Right ventricle myocardium superior (tissue), 1 donor: ENCODE data around the gene ARAP2. TPM values are rescaled to one million over a fixed set of nuclear protein-coding genes. Genes with fewer than 3 reads are reported as not detected.

Experiments used
- ATAC-seq: fragments of 200-7000 bp; cut with Tn5 transposase; one replicate; pipeline ENCODE4 v1.9.1; 2020; ENCODE audit warnings: mild to moderate bottlenecking; ENCODE audit not compliant: poor library complexity
- DNase-seq: peaks from one replicate; pipeline ENCODE4 v3.0.0-alpha.2; 2020
- intact Hi-C: fragments of 100-400 bp; cut with DNase I; formaldehyde crosslinking; loops from one replicate; pipeline ENCODE4 v1.11.2; 2022
- total RNA-seq: library from RNA; stranded (reverse); fragmentation: NEBNext Ultra II Directional; extraction: Animal tissue kit (Norgen Biotek cat#: 25700); gene quantifications from one replicate; pipeline ENCODE4 v1.2.1, GENCODE V29; 2021
- donor health status: DM: no; HTN: yes; CAD: no; lungs with severe emphysema.

The ARAP2 gene
- total RNA-seq, 1 donor from 2014 or later, result 2.4 TPM

DNA sequence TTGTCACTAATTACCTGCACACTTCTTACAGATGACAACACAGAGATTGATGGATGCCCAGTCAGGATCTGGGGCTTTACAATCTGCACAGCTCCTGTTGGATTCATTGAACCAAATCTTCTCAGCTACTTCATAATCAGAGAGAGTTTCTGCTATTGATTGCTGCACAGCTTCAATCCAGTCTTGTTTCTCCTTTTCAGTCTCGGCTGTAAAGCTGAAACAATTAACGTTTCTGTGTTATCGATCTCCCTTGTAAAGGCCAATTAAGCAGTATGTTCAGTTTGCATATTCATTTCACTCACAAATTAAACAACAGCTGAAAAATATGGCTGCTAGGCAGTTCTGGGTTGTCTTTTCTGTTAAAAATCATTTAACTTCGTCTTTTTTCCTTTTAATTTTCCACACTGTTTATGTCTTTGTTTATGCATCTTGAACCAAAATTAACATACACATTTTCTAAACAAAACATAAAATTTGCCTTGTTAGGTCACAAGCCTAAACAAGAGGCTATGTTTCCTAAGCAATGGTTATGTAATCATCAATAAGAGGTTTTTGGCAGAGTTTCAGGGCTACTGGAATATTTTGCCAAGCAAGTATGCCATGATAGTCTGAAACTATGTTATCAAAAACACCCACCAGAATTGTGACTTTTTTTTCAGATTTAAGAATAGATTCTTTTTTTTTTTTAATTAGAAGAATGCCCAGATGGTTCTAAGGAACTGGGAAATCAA is 79.2 kb downstream of the ARAP2 start:
- intact Hi-C loops, result no loop called here
- DNase-seq (no peak), ATAC-seq (no peak)

- no peak for ATAC-seq
- no peak for DNase-seq
- intact Hi-C loops, result no loop called here
These were observed 81.1 kb downstream of the ARAP2 start for GRCh38 chr4:36163198-36163597.

DNA sequence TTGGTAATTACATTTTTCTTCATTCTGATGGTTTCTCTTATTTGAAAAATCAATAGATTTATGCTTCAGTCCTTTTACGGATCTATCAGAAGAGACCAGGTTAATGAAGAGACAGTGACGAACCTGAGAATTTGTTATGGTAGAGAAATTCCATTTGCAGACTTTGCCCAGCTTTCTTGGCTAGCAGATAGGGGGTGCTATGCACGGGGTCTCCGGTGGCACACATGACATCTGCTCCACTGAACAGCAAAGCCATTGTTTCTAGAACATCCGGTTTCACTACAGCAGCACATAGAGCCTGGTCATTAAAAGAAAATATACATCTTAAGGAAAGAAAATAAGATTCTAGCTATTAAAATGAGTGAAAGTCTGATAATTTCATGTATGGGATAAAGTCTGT is 85.1 kb downstream of the ARAP2 start:
- no peak for ATAC-seq
- intact Hi-C loops, result no loop called here
- DNase-seq, result no peak

DNA sequence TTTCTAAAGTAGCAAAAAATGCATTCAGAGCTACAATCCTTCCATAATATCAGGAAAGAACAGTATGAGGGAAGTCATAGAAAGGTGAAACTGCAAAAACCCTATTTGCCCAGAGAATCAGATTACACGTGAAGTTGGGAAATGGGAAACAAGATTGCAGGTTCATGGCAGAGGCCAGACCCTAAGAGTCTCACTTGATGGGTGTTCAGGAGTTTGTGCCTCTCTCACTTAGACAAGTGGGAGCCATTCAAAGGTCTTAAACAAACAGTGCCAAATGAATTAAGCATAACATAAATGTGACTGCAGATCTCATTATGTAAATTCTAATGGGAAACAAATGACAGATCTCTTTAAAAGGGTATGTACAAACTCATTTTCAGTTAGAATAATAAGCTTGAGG is 91.6 kb downstream of the ARAP2 start:
- DNase-seq (no peak), ATAC-seq (no peak)
- intact Hi-C loops, result no loop called here

DNA sequence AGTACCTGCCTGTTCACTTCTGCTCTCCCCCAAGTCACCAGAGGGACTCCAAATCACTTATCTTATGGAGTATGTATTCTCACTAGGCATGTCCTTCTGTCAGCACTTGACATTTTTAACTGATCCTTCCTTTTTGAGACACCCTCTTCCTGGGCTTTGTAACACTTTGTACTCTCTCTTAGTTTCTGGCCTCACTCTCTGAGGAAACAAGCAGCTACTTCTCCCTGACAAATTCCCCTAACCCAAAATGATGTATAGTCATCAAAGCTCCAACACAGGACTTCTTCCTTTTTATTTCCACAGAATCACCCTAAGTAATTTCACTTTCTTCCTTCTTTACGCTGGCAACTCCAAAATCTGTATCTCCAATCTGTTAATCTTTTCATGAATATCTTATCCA is 101.8 kb downstream of the ARAP2 start:
- intact Hi-C loops, result no loop called here
- DNase-seq (no peak), ATAC-seq (no peak)

DNA sequence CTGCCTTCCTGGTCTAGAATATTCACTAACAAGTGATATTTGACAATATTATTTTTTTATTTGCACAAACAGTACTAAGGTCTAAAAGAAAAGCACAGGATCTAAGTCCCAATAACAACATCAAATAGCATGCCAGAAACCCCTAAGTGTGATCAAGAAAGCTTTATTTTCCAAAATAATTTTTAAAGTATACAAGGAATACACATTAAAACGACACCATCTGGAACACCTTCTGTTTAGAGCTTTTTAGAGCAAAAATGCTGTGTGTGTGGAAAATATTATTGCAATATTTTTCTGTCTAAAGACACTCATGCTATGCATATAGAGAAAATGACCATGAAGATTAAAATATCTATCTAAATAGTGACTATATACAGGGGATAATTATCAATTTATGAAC is 103.1 kb downstream of the ARAP2 start:
- ATAC-seq, result no peak

DNA sequence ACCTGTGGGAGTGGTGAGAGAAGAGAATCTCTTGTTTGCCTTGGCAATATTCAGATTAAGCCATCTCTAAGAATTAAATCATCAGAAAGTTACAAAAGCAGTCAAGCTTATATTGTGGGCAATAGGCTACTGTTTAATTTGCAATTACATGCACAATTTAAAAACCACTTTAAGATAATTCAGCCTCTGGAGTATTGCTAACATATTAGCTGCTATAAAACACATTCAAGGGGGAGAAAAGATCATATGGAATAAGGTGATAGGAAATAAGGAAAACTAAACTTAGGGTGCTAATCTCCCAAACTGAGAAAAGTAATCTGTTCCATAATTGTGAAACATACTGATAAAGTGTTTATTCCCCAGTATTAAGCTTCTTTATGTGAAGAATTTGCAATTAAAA is 103.9 kb downstream of the ARAP2 start:
- DNase-seq (no peak), ATAC-seq (no peak)
- intact Hi-C loops, result no loop called here

More for the DNA sequence above, 103.1 kb downstream of the ARAP2 start:
- DNase-seq, result no peak
- intact Hi-C loops, result no loop called here

- intact Hi-C loops, result no loop called here
- DNase-seq, result no peak
- ATAC-seq, result no peak
These were observed 106.1 kb downstream of the ARAP2 start for GRCh38 chr4:36138220-36138619.

DNA sequence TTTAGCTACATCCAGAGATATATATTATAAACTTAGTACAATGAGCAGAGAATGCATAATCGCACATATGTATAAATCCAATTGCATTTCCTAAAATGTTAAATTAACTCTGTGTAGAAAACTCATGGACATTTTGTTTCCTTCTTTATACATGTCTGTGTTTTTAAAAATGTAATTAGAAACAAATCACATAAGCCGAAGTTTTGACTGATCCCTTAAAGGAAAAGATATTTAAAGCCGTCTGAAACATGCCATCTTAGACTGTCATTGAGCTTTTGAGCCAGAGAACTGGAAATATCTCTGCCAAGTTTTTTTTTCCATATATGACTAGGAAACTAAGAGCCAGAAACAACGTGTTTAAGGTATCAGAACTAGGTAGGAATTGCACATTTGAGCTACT is 107.0 kb downstream of the ARAP2 start:
- intact Hi-C loops, result no loop called here
- ATAC-seq, result no peak
- DNase-seq, result no peak

- intact Hi-C loops, result no loop called here
- DNase-seq, result no peak
- ATAC-seq, result no peak
These were observed 110.7 kb downstream of the ARAP2 start for GRCh38 chr4:36133658-36134057.

- DNase-seq (no peak), ATAC-seq (no peak)
These were observed 111.2 kb downstream of the ARAP2 start for GRCh38 chr4:36133086-36133485.

GRCh38 chr4:36130641-36131040 is 113.7 kb downstream of the ARAP2 start:
- ATAC-seq (no peak), DNase-seq (no peak)
- intact Hi-C loops, result no loop called here

More at GRCh38 chr4:36133086-36133485, 111.2 kb downstream of the ARAP2 start:
- intact Hi-C loops, result no loop called here

DNA sequence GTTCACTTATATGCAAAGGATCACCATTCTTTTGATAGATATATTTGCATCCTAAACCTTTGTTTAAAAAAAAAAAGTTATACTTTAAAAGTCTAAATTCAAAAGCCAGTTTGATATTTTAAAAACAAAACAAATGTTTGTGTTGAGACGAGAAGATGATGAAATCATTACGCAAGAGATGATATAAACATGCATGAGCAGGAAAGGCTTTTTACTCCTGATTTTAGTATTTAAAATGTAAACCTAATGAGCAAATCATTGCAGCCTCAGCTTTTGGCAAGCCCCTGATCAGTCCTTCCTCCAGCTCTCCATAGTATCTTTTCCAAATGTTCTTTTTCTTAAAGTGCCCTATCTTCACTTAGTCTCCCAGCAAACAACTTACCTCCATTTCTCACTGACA is 115.6 kb downstream of the ARAP2 start:
- DNase-seq (no peak), ATAC-seq (no peak)
- intact Hi-C loops, result no loop called here

DNA sequence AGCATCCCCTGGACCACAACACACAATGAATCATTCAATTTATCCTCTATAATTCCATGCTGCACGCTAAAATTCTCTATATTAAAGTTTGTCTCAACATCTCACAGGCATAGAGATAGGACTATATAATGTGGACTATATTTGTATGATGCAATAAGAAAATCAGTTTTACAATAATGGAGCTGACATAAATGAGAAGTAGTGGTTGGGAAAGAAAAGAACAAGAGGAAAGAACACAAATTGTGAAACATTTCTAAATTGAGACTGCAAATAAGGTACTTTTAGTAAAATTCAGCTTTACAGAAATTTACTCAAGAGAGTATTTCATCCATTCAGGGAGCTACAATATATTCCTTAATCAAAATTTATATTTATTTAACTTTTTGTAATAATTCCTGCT is 120.4 kb downstream of the ARAP2 start:
- no peak for DNase-seq
- ATAC-seq, result no peak
- intact Hi-C loops, result no loop called here

- intact Hi-C loops, result no loop called here
- ATAC-seq (no peak), DNase-seq (no peak)
These were observed 129.0 kb downstream of the ARAP2 start for GRCh38 chr4:36115312-36115711.

GRCh38 chr4:36111172-36111571 is 133.1 kb downstream of the ARAP2 start:
- no peak for ATAC-seq
- intact Hi-C loops, result no loop called here
- no peak for DNase-seq

DNA sequence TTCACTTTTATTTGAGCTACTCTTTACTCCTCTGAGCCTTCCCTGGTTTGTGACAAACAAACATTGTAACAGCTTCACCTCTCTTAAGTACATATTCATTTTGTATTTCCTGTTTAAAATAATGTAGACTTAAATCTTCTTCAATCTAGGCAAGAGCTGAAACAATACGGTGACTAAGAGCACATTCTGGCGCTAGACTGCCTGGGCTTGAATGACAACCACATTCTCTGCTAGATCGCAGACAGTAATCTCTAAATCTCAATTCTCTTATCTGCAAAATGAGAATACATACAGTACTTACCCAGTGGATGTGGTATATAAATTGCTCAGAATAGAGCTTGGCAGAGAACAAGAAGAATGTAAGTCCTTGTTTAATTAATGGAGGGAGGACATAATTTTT is 144.8 kb downstream of the ARAP2 start:
- no peak for ATAC-seq
- intact Hi-C loops, result no loop called here

GRCh38 chr4:36094995-36095394 is 149.3 kb downstream of the ARAP2 start:
- ATAC-seq (no peak), DNase-seq (no peak)
- intact Hi-C loops, result no loop called here

More for the DNA sequence above, 144.8 kb downstream of the ARAP2 start:
- DNase-seq, result no peak

DNA sequence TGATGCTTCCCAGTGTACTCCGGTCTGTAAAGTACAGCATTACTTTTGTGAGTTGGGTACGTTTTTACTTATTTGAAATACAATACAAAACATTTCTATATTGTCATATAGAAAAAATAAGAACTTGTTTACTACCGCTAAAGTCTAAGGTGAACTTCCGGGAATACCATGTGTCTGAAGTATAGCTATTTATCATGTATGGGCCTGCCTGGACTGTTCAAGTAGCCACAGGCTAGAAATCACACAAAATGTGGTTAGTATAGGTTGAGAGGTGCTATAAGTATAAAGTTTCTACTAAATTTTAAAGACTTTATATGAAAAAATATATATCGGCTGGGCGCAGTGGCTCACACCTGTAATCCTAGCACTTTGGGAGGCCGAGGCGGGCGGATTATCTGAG is 152.3 kb downstream of the ARAP2 start:
- intact Hi-C loops, result no loop called here
- no peak for DNase-seq

DNA sequence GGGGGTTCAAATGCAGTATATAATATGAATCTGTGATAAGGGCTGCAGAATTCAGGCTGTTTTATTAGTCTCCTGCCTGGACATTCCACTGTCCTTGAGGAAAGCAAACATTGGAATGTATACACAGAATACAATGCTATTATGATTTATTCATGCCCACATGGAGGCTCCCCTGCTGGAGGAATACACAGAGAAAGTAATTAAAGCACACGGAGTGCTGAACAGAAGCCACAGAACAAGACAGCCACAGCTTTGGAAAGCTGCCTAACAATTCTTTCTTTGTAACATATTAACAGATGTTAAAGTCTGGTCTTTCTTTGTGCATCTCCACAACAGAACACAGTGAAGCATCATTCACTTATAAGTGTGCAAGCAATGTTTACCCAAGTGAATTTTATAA is 155.8 kb downstream of the ARAP2 start:
- intact Hi-C loops, result no loop called here
- ATAC-seq (no peak), DNase-seq (no peak)

More for the DNA sequence above, 152.3 kb downstream of the ARAP2 start:
- ATAC-seq, result no peak

DNA sequence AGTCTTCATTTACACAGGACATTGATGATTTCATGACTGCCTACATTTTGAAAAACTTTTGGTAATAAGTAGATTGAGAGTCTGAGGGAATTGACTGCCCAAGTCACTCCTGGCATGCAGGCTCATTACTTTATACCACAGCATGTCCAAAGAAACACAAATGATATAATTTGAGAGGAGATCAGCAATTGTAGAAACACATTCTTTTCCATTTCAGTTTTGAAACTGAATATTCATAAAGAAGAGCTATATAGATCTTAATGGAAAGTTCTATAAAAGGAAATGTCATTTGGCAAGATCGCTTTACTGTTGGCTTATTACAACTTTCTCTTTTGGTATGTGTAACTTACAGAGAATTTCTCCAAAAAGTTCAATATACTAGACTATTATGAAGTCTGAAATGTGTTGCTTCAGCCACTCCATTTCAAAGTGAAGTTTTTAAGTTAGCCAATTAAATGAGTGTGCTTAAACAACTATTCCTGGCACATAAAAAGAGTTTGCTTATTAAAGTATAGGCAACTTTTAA is 158.0 kb downstream of the ARAP2 start:
- ATAC-seq (no peak), DNase-seq (no peak)
- intact Hi-C loops, result no loop called here
